Right atrium auricular region (tissue), 2 donors: ENCODE data around the gene GOT1. TPM values are rescaled to one million over a fixed set of nuclear protein-coding genes. Genes with fewer than 3 reads are reported as not detected.

Experiments
- DNase-seq: peaks from one replicate; pipeline ENCODE4 v3.0.0-alpha.2; 2019; ENCODE audit warnings: low spot score
- H3K27ac ChIP-seq, 2 donors: fragments of 200-600 bp; sonication (generic); 1 replicate in 1 of 2; 2 replicates in 1 of 2; pipeline ENCODE4 v1.5.1; 2016 to 2019
- H3K27me3 ChIP-seq, 2 donors: fragments of 200-600 bp; sonication (generic); one replicate each; pipeline versions ENCODE4 v1.5.1 to v1.6.0; 2017 to 2019
- H3K36me3 ChIP-seq: fragments of 200-600 bp; sonication (generic); one replicate; pipeline ENCODE4 v1.5.1; 2016
- H3K4me1 ChIP-seq, 2 donors: fragments of 200-600 bp; sonication (generic); one replicate each; pipeline versions ENCODE4 v1.5.1 to v1.6.0; 2017 to 2019
- H3K4me3 ChIP-seq, 2 donors: fragments of 200-600 bp; sonication (generic); 1 replicate in 1 of 2; 2 replicates in 1 of 2; pipeline ENCODE4 v1.5.1; 2017 to 2019; ENCODE audit warnings: mild to moderate bottlenecking in 1 of 2, moderate library complexity in 1 of 2
- H3K9me3 ChIP-seq, 2 donors: fragments of 200-600 bp; sonication (generic); one replicate each; pipeline ENCODE4 v1.5.1; 2019
- CTCF ChIP-seq, 2 donors: fragments of 200-600 bp; sonication (generic); IDR thresholded peaks; one replicate each; pipeline ENCODE4 v1.5.1; 2019; ENCODE audit warnings: antibody characterized with exemption in 2 of 2
- total RNA-seq, 2 donors: library from RNA; depleted of rRNA; stranded (reverse); fragments of >200 nt; gene quantifications; one replicate each; pipeline ENCODE4 v1.1.0, GENCODE V29; 2016

The GOT1 gene
- total RNA-seq, 2 donors from 2014 or later, result 289 to 443 TPM

DNA sequence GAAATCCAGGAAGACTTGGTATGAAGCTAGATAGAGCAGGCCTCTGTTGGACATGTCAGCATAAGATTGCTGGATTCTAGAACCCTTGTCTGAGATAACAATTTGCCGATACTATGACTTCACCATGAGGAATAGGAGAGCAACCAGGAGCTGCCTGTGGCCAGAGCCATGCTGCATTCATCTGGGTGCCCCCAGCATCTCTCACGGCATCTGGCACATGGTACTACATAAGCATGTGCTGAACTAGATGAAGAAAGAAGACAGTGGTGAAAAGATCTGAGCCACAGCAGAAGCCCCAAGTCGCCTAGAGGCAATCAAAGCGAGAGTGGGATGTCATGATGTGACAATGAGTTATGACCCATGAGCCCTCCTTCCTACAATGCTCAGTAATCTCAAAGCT is 19.5 kb downstream of the GOT1 start:
- DNase-seq, result no peak
- Histone ChIP-seq H3K36me3 (peaks cover 34% of the 10 kb centered on the region), H3K27ac (no peak overlapping the region), H3K4me1 (peaks cover 0 to 21% of the 10 kb centered on the region in 2 donors), H3K9me3 (no peaks in the 10 kb centered on the region), H3K4me3 (no peak overlapping the region), H3K27me3 (no peaks in the 10 kb centered on the region)
- no peak for TF ChIP-seq CTCF (IDR thresholded peaks at IDR 0.05)

- Histone ChIP-seq H3K27me3 (no peaks in the 10 kb centered on the region), H3K36me3 (peaks cover 42% of the 10 kb centered on the region), H3K9me3 (no peaks in the 10 kb centered on the region), H3K4me1 (peaks cover 0 to 21% of the 10 kb centered on the region in 2 donors), H3K27ac (no peak overlapping the region), H3K4me3 (no peak overlapping the region)
- DNase-seq, result no peak
- no peak for TF ChIP-seq CTCF (IDR thresholded peaks at IDR 0.05)
Observed at GRCh38 chr10:99410146-99410545, 20.3 kb downstream of the GOT1 start.

DNA sequence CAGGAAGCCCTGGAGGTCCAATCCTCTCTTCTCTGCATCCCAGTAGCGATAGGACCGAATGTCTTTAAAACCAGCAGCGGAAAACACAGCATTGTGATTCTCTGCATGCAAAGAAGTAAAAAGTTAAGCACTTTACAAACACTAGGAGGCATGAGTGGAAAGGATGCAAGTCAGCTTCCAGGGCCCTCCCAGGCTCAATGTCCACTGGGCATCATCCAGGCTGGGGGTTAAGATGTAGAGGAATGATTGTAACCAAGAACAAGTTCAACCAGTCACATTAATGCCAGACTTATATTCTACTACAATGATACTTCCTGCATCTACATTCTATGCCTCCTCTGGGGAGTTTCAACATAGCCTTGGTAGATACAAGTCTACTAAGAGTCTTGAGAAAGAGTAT is 24.3 kb downstream of the GOT1 start:
- H3K36me3 ChIP-seq, result peaks cover 74% of the 10 kb centered on the region
- no peak overlapping the region for H3K4me3 ChIP-seq
- H3K27ac ChIP-seq, result no peak overlapping the region
- H3K27me3 ChIP-seq, result no peaks in the 10 kb centered on the region
- no peaks in the 10 kb centered on the region for H3K9me3 ChIP-seq
- H3K4me1 ChIP-seq, result peaks cover 0 to 9% of the 10 kb centered on the region in 2 donors
- TF ChIP-seq CTCF (IDR thresholded peaks at IDR 0.05), result no peak
- DNase-seq, result no peak

GRCh38 chr10:99403674-99404073 is 26.8 kb downstream of the GOT1 start:
- DNase-seq, result no peak
- TF ChIP-seq CTCF (IDR thresholded peaks at IDR 0.05), result no peak

GRCh38 chr10:99399664-99400063 is 30.8 kb downstream of the GOT1 start:
- Histone ChIP-seq H3K4me1 (no peaks in the 10 kb centered on the region), H3K9me3 (no peaks in the 10 kb centered on the region), H3K4me3 (no peak overlapping the region), H3K36me3 (peaks cover 94% of the 10 kb centered on the region), H3K27me3 (no peaks in the 10 kb centered on the region), H3K27ac (no peak overlapping the region)
- no peak for DNase-seq
- no peak for TF ChIP-seq CTCF (IDR thresholded peaks at IDR 0.05)

More at GRCh38 chr10:99403674-99404073, 26.8 kb downstream of the GOT1 start:
- no peaks in the 10 kb centered on the region for H3K27me3 ChIP-seq
- peaks cover 90% of the 10 kb centered on the region for H3K36me3 ChIP-seq
- H3K4me1 ChIP-seq, result no peaks in the 10 kb centered on the region
- H3K27ac ChIP-seq, result no peak overlapping the region
- H3K4me3 ChIP-seq, result no peak overlapping the region
- no peaks in the 10 kb centered on the region for H3K9me3 ChIP-seq

- H3K9me3 ChIP-seq, result no peaks in the 10 kb centered on the region
- peaks cover 0 to 23% of the 10 kb centered on the region in 2 donors for H3K4me1 ChIP-seq
- peak; percentile 21 for DNase-seq
- no peaks in the 10 kb centered on the region for H3K27me3 ChIP-seq
- TF ChIP-seq CTCF (IDR thresholded peaks at IDR 0.05), result no peak
- H3K4me3 ChIP-seq, result no peak overlapping the region
- peaks cover 63% of the 10 kb centered on the region for H3K36me3 ChIP-seq
- H3K27ac ChIP-seq, result peak overlapping the region in 1 of 2 donors; percentile 55
Observed at GRCh38 chr10:99396471-99396870, 34.0 kb downstream of the GOT1 start.
